SK-N-SH (cell line): Measurements from ENCODE around the gene KLC1. TPM values are rescaled to one million over a fixed set of nuclear protein-coding genes. Genes with fewer than 3 reads are reported as not detected.

ENCODE experiments used
- CTCF ChIA-PET: fragments of 300-600, 350-600 bp; formaldehyde crosslinking; extraction: SDS; loops from one replicate; lab custom pipeline; 2021; lab: Yijun Ruan, JAX
- POLR2A ChIA-PET: fragments of 350-600 bp; sonication (Branson Sonifier 250); formaldehyde crosslinking; extraction: SDS; loops from one replicate; lab custom pipeline; 2020; ENCODE audit warnings: antibody characterized with exemption, inconsistent platforms; lab: Yijun Ruan, JAX
- DNase-seq: peaks from one replicate; pipeline ENCODE4 v3.0.0; 2012
- H2AFZ ChIP-seq: fragments of 200-600 bp; sonication (generic); 2 replicates; pipeline ENCODE4 v1.8.1; 2016; ENCODE audit warnings: antibody characterized with exemption, mild to moderate bottlenecking, low read depth
- H3F3A ChIP-seq: fragments of 200-600 bp; sonication (generic); replicated peaks from 2 replicates; pipeline ENCODE3; 2016; ENCODE audit warnings: antibody characterized with exemption, mild to moderate bottlenecking; ENCODE audit not compliant: insufficient read depth
- H3K27ac ChIP-seq, 2 experiments: fragments of 200-500 bp in 1 of 2; fragments of 200-600 bp in 1 of 2; sonication (Bioruptor generic) in 1 of 2; sonication (generic), shearing (Covaris generic) in 1 of 2; 2 replicates each; pipeline versions ENCODE4 v1.5.1 to v1.6.1; 2014 to 2016; ENCODE audit warnings: low read depth in 2 of 2, inconsistent platforms in 1 of 2, low read length in 1 of 2, mild to moderate bottlenecking in 1 of 2, mixed read lengths in 1 of 2
- H3K27me3 ChIP-seq: fragments of 200-600 bp; sonication (generic), shearing (Covaris generic); 2 replicates; pipeline ENCODE4 v1.6.1; 2016; ENCODE audit warnings: mixed run types; ENCODE audit not compliant: insufficient read depth
- H3K36me3 ChIP-seq, 2 experiments: fragments of 200-500 bp in 1 of 2; fragments of 200-600 bp in 1 of 2; sonication (Bioruptor generic) in 1 of 2; sonication (generic) in 1 of 2; replicated peaks in 1 of 2; 2 replicates each; pipeline versions ENCODE3 to v1.5.1; 2014 to 2016; ENCODE audit warnings: low read length in 1 of 2, mild to moderate bottlenecking in 1 of 2; ENCODE audit not compliant: insufficient read depth in 2 of 2, control insufficient read depth in 1 of 2
- H3K4me1 ChIP-seq, 2 experiments: fragments of 200-500 bp in 1 of 2; fragments of 200-600 bp in 1 of 2; sonication (Bioruptor generic) in 1 of 2; sonication (generic), shearing (Covaris generic) in 1 of 2; 2 replicates each; pipeline versions ENCODE4 v1.5.1 to v1.6.1; 2014 to 2016; ENCODE audit warnings: low read depth in 1 of 2, low read length in 1 of 2, mixed run types in 1 of 2; ENCODE audit not compliant: insufficient read depth in 2 of 2, control insufficient read depth in 1 of 2
- H3K4me2 ChIP-seq: fragments of 200-600 bp; sonication (generic), shearing (Covaris generic); 2 replicates; pipeline ENCODE4 v1.6.1; 2017; ENCODE audit warnings: mixed run types
- H3K4me3 ChIP-seq, 2 experiments: fragments of 200-500 bp in 1 of 2; fragments of 200-600 bp in 1 of 2; sonication (Bioruptor generic) in 1 of 2; sonication (generic), shearing (Covaris generic) in 1 of 2; 2 replicates each; pipeline versions ENCODE4 v1.5.1 to v1.8.1; 2014 to 2016; ENCODE audit warnings: low read depth in 2 of 2, inconsistent platforms in 1 of 2, low read length in 1 of 2, mild to moderate bottlenecking in 1 of 2, mixed read lengths in 1 of 2, moderate library complexity in 1 of 2
- H3K79me2 ChIP-seq: fragments of 200-600 bp; sonication (generic); 2 replicates; pipeline ENCODE4 v1.8.1; 2017; ENCODE audit warnings: mild to moderate bottlenecking; ENCODE audit not compliant: insufficient read depth
- H3K9ac ChIP-seq: fragments of 200-600 bp; sonication (generic); 2 replicates; pipeline ENCODE4 v1.6.1; 2017; ENCODE audit warnings: mixed run types
- H3K9me2 ChIP-seq: fragments of 200-600 bp; sonication (generic); 2 replicates; pipeline ENCODE4 v1.6.1; 2017; ENCODE audit warnings: mixed run types
- H3K9me3 ChIP-seq: fragments of 200-600 bp; sonication (generic); 2 replicates; pipeline ENCODE4 v1.6.1; 2017; ENCODE audit warnings: mixed run types, mild to moderate bottlenecking, moderate library complexity
- H4K20me1 ChIP-seq: fragments of 200-600 bp; sonication (generic); 2 replicates; pipeline ENCODE4 v1.6.1; 2017; ENCODE audit warnings: mild to moderate bottlenecking, mixed run types; ENCODE audit not compliant: insufficient read depth
- CHD2 ChIP-seq: fragments of 150-350 bp; IDR thresholded peaks from 2 replicates; pipeline ENCODE4 v1.6.1; 2018; ENCODE audit warnings: low read length; ENCODE audit not compliant: partially characterized antibody
- EZH2phosphoT487 ChIP-seq: fragments of 200-600 bp; sonication (generic); IDR thresholded peaks from 2 replicates; pipeline ENCODE4 v1.6.1; 2017; ENCODE audit warnings: low read depth, mixed run types, mild to moderate bottlenecking, antibody characterized with exemption, moderate library complexity, borderline replicate concordance
- FOSL2 ChIP-seq: IDR thresholded peaks from 2 replicates; pipeline ENCODE4 v1.4.0; 2012; ENCODE audit warnings: low read depth, mild to moderate bottlenecking, moderate library complexity, borderline replicate concordance
- GABPA ChIP-seq: IDR thresholded peaks from 2 replicates; pipeline ENCODE4 v1.4.0; 2012; ENCODE audit warnings: low read depth, mild to moderate bottlenecking
- JUND ChIP-seq: IDR thresholded peaks from 2 replicates; pipeline ENCODE4 v1.4.0; 2012
- NFIC ChIP-seq: IDR thresholded peaks from 2 replicates; pipeline ENCODE4 v1.4.0; 2012; ENCODE audit warnings: borderline replicate concordance
- NRF1 ChIP-seq: IDR thresholded peaks from 2 replicates; pipeline ENCODE4 v1.6.1; 2012; ENCODE audit warnings: low read depth, mild to moderate bottlenecking, low read length
- RAD21 ChIP-seq: IDR thresholded peaks from 2 replicates; pipeline ENCODE4 v1.6.1; 2012; ENCODE audit warnings: mild to moderate bottlenecking, low read length
- RCOR1 ChIP-seq: fragments of 150-350 bp; IDR thresholded peaks from 2 replicates; pipeline ENCODE4 v1.6.1; 2017; ENCODE audit warnings: antibody characterized with exemption, low read length
- RXRA ChIP-seq: IDR thresholded peaks from 2 replicates; pipeline ENCODE4 v1.4.0; 2012; ENCODE audit warnings: low read depth, mild to moderate bottlenecking, borderline replicate concordance
- SIN3A ChIP-seq: IDR thresholded peaks from 2 replicates; pipeline ENCODE4 v1.6.1; 2012; ENCODE audit warnings: low read depth, mild to moderate bottlenecking, low read length, moderate library complexity, borderline replicate concordance
- SMC3 ChIP-seq: IDR thresholded peaks from 2 replicates; pipeline ENCODE4 v1.6.1; 2012; ENCODE audit warnings: low read depth, low read length, improper control_type of control experiment
- TAF1 ChIP-seq: IDR thresholded peaks from 2 replicates; pipeline ENCODE4 v1.6.1; 2012; ENCODE audit warnings: low read depth, mild to moderate bottlenecking, low read length, moderate library complexity, borderline replicate concordance
- TEAD4 ChIP-seq: IDR thresholded peaks from 2 replicates; pipeline ENCODE4 v1.4.0; 2012; ENCODE audit warnings: mild to moderate bottlenecking, borderline replicate concordance; ENCODE audit not compliant: insufficient read depth
- YY1 ChIP-seq: IDR thresholded peaks from 2 replicates; pipeline ENCODE4 v1.4.0; 2012; ENCODE audit warnings: low read depth, mild to moderate bottlenecking
- WGBS: methylation state at CpG from one replicate; pipeline ENCODE4 v1.1.6; 2017; ENCODE audit warnings: low lambda C conversion rate; 5-methylcytosine and 5-hydroxymethylcytosine counted together
- polyA plus RNA-seq, 3 experiments: library from polyadenylated mRNA; depleted of rRNA; stranded (reverse); fragments of >200 nt; gene quantifications; 2 replicates each; pipeline ENCODE4 v1.2.3, GENCODE V29; 2012
- TF ChIP-seq, protein P1 (sequence below): IDR thresholded peaks from 2 replicates; pipeline ENCODE4 v1.4.0; 2012; ENCODE audit warnings: low read depth, borderline replicate concordance
- TF ChIP-seq, protein P2 (sequence below): fragments of 150-350 bp; IDR thresholded peaks from 2 replicates; pipeline ENCODE4 v1.6.1; 2017; ENCODE audit warnings: antibody characterized with exemption, low read length, low read depth, borderline replicate concordance

The KLC1 gene
- polyA plus RNA-seq, 1 of the 3 experiments (the other 2 are of a cell fraction) = 308 TPM

DNA sequence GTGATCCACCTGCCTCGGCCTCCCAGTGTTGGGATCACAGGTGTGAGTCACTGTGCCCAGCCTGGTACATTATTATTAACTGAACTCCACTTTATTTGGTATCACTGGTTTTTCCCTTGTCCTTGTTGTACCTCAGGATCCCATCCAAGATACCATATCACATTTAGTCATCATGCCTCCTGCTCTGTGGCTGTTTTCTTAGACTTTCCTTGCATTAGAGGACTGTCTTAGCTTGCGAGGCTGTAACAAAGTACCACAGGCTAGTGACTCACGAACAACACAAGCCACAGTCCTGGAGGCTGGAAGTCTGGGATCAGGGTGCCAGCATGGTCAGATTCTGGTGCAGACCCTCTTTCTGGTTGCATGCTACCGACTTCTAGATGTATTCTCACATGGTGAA, 12.2 kb downstream of the KLC1 start:
- H3K27ac ChIP-seq = peak overlapping the region in 1 of 2 experiments; percentile 34; a peak in 2 of 4 replicates
- H3K4me3 ChIP-seq = no peak overlapping the region
- H3K4me2 ChIP-seq = no peak overlapping the region; the same call in 1 of the 2 replicates
- H3F3A ChIP-seq = peaks cover 16% of the 10 kb centered on the region
- CTCF ChIA-PET = no interaction called here
- POLR2A ChIA-PET = no interaction called here
- peaks cover 0 to 24% of the 10 kb centered on the region in 2 experiments for H3K36me3 ChIP-seq
- no peaks in the 10 kb centered on the region for H3K9me2 ChIP-seq
- H3K27me3 ChIP-seq = no peaks in the 10 kb centered on the region
- 76% methylated on average over 4 of the region's 4 CpGs for WGBS
- no peak for DNase-seq
- TF ChIP-seq SIN3A (no peak), FOSL2 (0 out of 2 replicates have a peak, but pooled peaks have one; percentile 19)
- peaks cover 100% of the 10 kb centered on the region for H4K20me1 ChIP-seq
- H3K9ac ChIP-seq = no peak overlapping the region
- no peak overlapping the region for H2AFZ ChIP-seq
- no peaks in the 10 kb centered on the region for H3K9me3 ChIP-seq
- H3K4me1 ChIP-seq = peaks cover 0 to 8% of the 10 kb centered on the region in 2 experiments; a peak in 1 of 4 replicates
- H3K79me2 ChIP-seq = peaks cover 100% of the 10 kb centered on the region

DNA sequence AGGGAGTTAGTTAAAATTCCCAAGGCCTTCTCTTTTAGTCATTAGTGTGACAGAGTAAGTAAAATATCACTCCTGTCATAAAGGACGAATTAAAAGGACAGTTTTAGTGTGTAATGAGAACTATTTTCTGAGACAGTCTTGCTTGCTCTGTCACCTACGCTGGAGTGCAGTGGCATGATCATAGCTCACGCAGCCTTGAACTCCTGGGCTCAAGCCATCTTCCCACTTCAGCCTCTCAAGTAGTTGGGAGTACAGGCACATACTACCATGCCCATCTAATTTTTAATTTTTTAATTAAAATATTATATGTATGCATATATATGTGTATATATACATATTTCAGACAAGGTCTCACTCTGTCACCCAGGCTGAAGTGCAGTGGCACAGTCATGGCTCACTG, 17.2 kb downstream of the KLC1 start:
- ChIA-PET POLR2A (no interaction called here), CTCF (no interaction called here)
- no peak for DNase-seq
- no peaks in the 10 kb centered on the region for H3F3A ChIP-seq
- H3K4me1 ChIP-seq = peaks cover 0 to 8% of the 10 kb centered on the region in 2 experiments; a peak in 1 of 4 replicates
- no peak for TF ChIP-seq SMC3
- TF ChIP-seq EZH2phosphoT487 = no peak
- no peak for TF ChIP-seq CHD2
- TF ChIP-seq, protein P1, sequence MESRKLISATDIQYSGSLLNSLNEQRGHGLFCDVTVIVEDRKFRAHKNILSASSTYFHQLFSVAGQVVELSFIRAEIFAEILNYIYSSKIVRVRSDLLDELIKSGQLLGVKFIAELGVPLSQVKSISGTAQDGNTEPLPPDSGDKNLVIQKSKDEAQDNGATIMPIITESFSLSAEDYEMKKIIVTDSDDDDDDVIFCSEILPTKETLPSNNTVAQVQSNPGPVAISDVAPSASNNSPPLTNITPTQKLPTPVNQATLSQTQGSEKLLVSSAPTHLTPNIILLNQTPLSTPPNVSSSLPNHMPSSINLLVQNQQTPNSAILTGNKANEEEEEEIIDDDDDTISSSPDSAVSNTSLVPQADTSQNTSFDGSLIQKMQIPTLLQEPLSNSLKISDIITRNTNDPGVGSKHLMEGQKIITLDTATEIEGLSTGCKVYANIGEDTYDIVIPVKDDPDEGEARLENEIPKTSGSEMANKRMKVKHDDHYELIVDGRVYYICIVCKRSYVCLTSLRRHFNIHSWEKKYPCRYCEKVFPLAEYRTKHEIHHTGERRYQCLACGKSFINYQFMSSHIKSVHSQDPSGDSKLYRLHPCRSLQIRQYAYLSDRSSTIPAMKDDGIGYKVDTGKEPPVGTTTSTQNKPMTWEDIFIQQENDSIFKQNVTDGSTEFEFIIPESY = no peak
- TF ChIP-seq RAD21 = no peak
- TF ChIP-seq GABPA = no peak
- WGBS = 97% methylated on average over 3 of the region's 3 CpGs
- H3K27ac ChIP-seq = no peak overlapping the region
- H3K4me2 ChIP-seq = no peak overlapping the region
- no peaks in the 10 kb centered on the region for H3K9me3 ChIP-seq
- no peak overlapping the region for H3K9ac ChIP-seq
- no peaks in the 10 kb centered on the region for H3K9me2 ChIP-seq
- no peak overlapping the region for H3K4me3 ChIP-seq
- peaks cover 100% of the 10 kb centered on the region for H4K20me1 ChIP-seq
- no peak overlapping the region for H2AFZ ChIP-seq
- H3K27me3 ChIP-seq = no peaks in the 10 kb centered on the region
- peaks cover 0 to 10% of the 10 kb centered on the region in 2 experiments for H3K36me3 ChIP-seq
- H3K79me2 ChIP-seq = peaks cover 100% of the 10 kb centered on the region

DNA sequence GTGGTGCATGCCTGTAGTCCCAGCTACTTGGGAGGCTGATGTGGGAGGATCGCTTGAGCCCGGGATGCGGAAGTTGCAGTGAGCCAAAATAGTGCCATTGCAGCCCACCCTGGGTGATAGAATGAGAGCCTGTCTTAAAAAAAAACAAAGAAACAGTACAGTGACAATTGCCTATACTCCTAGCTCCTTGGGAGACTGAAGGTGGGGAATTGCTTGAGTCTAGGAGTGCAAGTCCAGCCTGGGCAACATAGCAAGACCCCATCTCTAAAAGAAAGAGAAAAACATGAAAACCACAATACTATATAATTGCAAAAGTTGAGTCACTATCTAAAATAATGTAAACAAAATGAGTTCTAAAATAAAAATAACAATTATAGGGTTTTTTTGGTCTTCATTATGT, 20.0 kb downstream of the KLC1 start:
- H3K4me1 ChIP-seq = peaks cover 8 to 16% of the 10 kb centered on the region in 2 experiments; a peak in 2 of 4 replicates
- H3K36me3 ChIP-seq = peaks cover 0 to 10% of the 10 kb centered on the region in 2 experiments
- no peak for DNase-seq
- 100% methylated on average over 3 of the region's 3 CpGs for WGBS
- H3K27ac ChIP-seq = no peak overlapping the region
- peaks cover 100% of the 10 kb centered on the region for H4K20me1 ChIP-seq
- ChIA-PET POLR2A (no interaction called here), CTCF (interaction anchor here (1.3 kb wide), 1 partner anchor 14 kb away, joined by 3 read pairs; no protein-coding TSS in a partner anchor)
- H2AFZ ChIP-seq = no peak overlapping the region
- no peak overlapping the region for H3K9ac ChIP-seq
- H3K27me3 ChIP-seq = no peaks in the 10 kb centered on the region
- no peaks in the 10 kb centered on the region for H3K9me3 ChIP-seq
- H3K4me3 ChIP-seq = no peak overlapping the region
- H3K4me2 ChIP-seq = no peak overlapping the region
- TF ChIP-seq RXRA (no peak), NFIC (no peak), RAD21 (no peak), SIN3A (no peak), NRF1 (no peak), YY1 (no peak), TEAD4 (no peak), RCOR1 (no peak), JUND (no peak), TAF1 (no peak), EZH2phosphoT487 (no peak)
- TF ChIP-seq, protein P2, sequence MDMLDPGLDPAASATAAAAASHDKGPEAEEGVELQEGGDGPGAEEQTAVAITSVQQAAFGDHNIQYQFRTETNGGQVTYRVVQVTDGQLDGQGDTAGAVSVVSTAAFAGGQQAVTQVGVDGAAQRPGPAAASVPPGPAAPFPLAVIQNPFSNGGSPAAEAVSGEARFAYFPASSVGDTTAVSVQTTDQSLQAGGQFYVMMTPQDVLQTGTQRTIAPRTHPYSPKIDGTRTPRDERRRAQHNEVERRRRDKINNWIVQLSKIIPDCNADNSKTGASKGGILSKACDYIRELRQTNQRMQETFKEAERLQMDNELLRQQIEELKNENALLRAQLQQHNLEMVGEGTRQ = no peak
- TF ChIP-seq, protein P1 = no peak
- H3K79me2 ChIP-seq = peaks cover 100% of the 10 kb centered on the region
- H3K9me2 ChIP-seq = no peaks in the 10 kb centered on the region
- H3F3A ChIP-seq = peaks cover 2% of the 10 kb centered on the region
